ENCODE data around the gene DNAJA3. TPM values are rescaled to one million over a fixed set of nuclear protein-coding genes. Genes with fewer than 3 reads are reported as not detected.

The DNAJA3 gene
- total RNA-seq, 1 donor from 2014 or later, result 36.4 TPM

- no peaks in the 10 kb centered on the region for H3K36me3 ChIP-seq (ENCODE audit: insufficient read depth, low read length)
- Mint-ChIP-seq H3K9me3 (ENCODE audit: unreplicated experiment) (no peaks in the 10 kb centered on the region), H3K27me3 (ENCODE audit: low read depth, unreplicated experiment) (no peaks in the 10 kb centered on the region), H3K4me3 (ENCODE audit: unreplicated experiment) (no peak overlapping the region), H3K36me3 (ENCODE audit: low read depth, unreplicated experiment) (peaks cover 8% of the 10 kb centered on the region), H3K4me1 (ENCODE audit: low read depth, unreplicated experiment) (peaks cover 4% of the 10 kb centered on the region), H3K27ac (ENCODE audit: unreplicated experiment) (no peak overlapping the region)
- H4K20me1 ChIP-seq (ENCODE audit: insufficient read depth, low read length), result peaks cover 70% of the 10 kb centered on the region
- no peaks in the 10 kb centered on the region for H3K27me3 ChIP-seq (ENCODE audit: insufficient read depth, low read length)
- H2AFZ ChIP-seq (ENCODE audit: low read depth, low read length), result no peak overlapping the region
- no peak for DNase-seq (ENCODE audit: low read depth)
- H3K4me2 ChIP-seq (ENCODE audit: low read length), result no peak overlapping the region
- TF ChIP-seq CTCF (IDR thresholded peaks at IDR 0.05; ENCODE audit: insufficient read depth, low read depth, low read length) (no peak), EZH2 (IDR thresholded peaks at IDR 0.05; ENCODE audit: insufficient read depth, low read length) (no peak)
- peaks cover 32% of the 10 kb centered on the region for H3K79me2 ChIP-seq (ENCODE audit: insufficient read depth, low read length)
- no peak overlapping the region for H3K4me3 ChIP-seq (ENCODE audit: insufficient read depth, low read depth, low read length)
- no peak overlapping the region for H3K9ac ChIP-seq (ENCODE audit: low read length)
- H3K27ac ChIP-seq (ENCODE audit: low read depth, low read length), result no peak overlapping the region
- H3K4me1 ChIP-seq (ENCODE audit: insufficient read depth, low read length), result peaks cover 32% of the 10 kb centered on the region
- no peaks in the 10 kb centered on the region for H3K9me3 ChIP-seq (ENCODE audit: insufficient read depth, low read depth, low read length)
- no peak for FAIRE-seq
Observed at GRCh38 chr16:4412854-4413253, 12.8 kb upstream of the DNAJA3 start.

GRCh38 chr16:4414187-4414917 is 11.3 kb upstream of the DNAJA3 start:
- DNase-seq (ENCODE audit: low read depth) (no peak), FAIRE-seq (no peak)
- Mint-ChIP-seq H3K4me3 (ENCODE audit: unreplicated experiment) (peak overlapping the region; percentile 90), H3K4me1 (ENCODE audit: low read depth, unreplicated experiment) (peaks cover 4% of the 10 kb centered on the region), H3K27ac (ENCODE audit: unreplicated experiment) (peak overlapping the region; percentile 44), H3K27me3 (ENCODE audit: low read depth, unreplicated experiment) (peaks cover 3% of the 10 kb centered on the region), H3K36me3 (ENCODE audit: low read depth, unreplicated experiment) (peaks cover 8% of the 10 kb centered on the region), H3K9me3 (ENCODE audit: unreplicated experiment) (no peaks in the 10 kb centered on the region)
- H3K36me3 ChIP-seq (ENCODE audit: insufficient read depth, low read length), result no peaks in the 10 kb centered on the region
- no peaks in the 10 kb centered on the region for H3K27me3 ChIP-seq (ENCODE audit: insufficient read depth, low read length)
- no peak overlapping the region for H3K9ac ChIP-seq (ENCODE audit: low read length)
- no peak overlapping the region for H3K4me2 ChIP-seq (ENCODE audit: low read length)
- H3K4me3 ChIP-seq (ENCODE audit: insufficient read depth, low read depth, low read length), result no peak overlapping the region
- no peak overlapping the region for H3K27ac ChIP-seq (ENCODE audit: low read depth, low read length)
- TF ChIP-seq CTCF (IDR thresholded peaks at IDR 0.05; ENCODE audit: insufficient read depth, low read depth, low read length) (no peak), EZH2 (IDR thresholded peaks at IDR 0.05; ENCODE audit: insufficient read depth, low read length) (no peak)
- H2AFZ ChIP-seq (ENCODE audit: low read depth, low read length), result no peak overlapping the region
- H3K79me2 ChIP-seq (ENCODE audit: insufficient read depth, low read length), result peaks cover 29% of the 10 kb centered on the region
- H4K20me1 ChIP-seq (ENCODE audit: insufficient read depth, low read length), result peaks cover 57% of the 10 kb centered on the region
- H3K9me3 ChIP-seq (ENCODE audit: insufficient read depth, low read depth, low read length), result no peaks in the 10 kb centered on the region
- peaks cover 21% of the 10 kb centered on the region for H3K4me1 ChIP-seq (ENCODE audit: insufficient read depth, low read length)
